ENCODE measurements around the gene COL8A1.

Gene COL8A1

GRCh38 chr3:99640214-99640851 lies 1.9 kb downstream of the COL8A1 start:
- DNase-seq: no peak

- no peak for DNase-seq
Observed at GRCh38 chr3:99641480-99641879, 3.1 kb downstream of the COL8A1 start.

GRCh38 chr3:99641982-99642381 lies 3.6 kb downstream of the COL8A1 start:
- no peak for DNase-seq

GRCh38 chr3:99644017-99644416 lies 5.6 kb downstream of the COL8A1 start:
- no peak for DNase-seq

- no peak for DNase-seq
Observed at GRCh38 chr3:99644746-99645145, 6.4 kb downstream of the COL8A1 start.

- DNase-seq: no peak
Observed at GRCh38 chr3:99645277-99646106, 7.1 kb downstream of the COL8A1 start.

- no peak for DNase-seq
Observed at GRCh38 chr3:99646107-99646435, 7.7 kb downstream of the COL8A1 start.

GRCh38 chr3:99647081-99647480 lies 8.7 kb downstream of the COL8A1 start:
- no peak for DNase-seq

- DNase-seq: no peak
Observed at GRCh38 chr3:99648101-99648500, 9.7 kb downstream of the COL8A1 start.

- DNase-seq: no peak
Observed at GRCh38 chr3:99648516-99648915, 10.1 kb downstream of the COL8A1 start.

GRCh38 chr3:99651531-99651930 lies 13.1 kb downstream of the COL8A1 start:
- no peak for DNase-seq

- no peak for DNase-seq
Observed at GRCh38 chr3:99656624-99657023, 18.2 kb downstream of the COL8A1 start.

- no peak for DNase-seq
Observed at GRCh38 chr3:99658274-99658673, 19.9 kb downstream of the COL8A1 start.

GRCh38 chr3:99659032-99659431 lies 20.6 kb downstream of the COL8A1 start:
- no peak for DNase-seq

GRCh38 chr3:99659951-99660350 lies 21.6 kb downstream of the COL8A1 start:
- DNase-seq: no peak

GRCh38 chr3:99662838-99663570 lies 24.6 kb downstream of the COL8A1 start:
- no peak for DNase-seq

- DNase-seq: no peak
Observed at GRCh38 chr3:99663977-99664376, 25.6 kb downstream of the COL8A1 start.

GRCh38 chr3:99665017-99665416 lies 26.6 kb downstream of the COL8A1 start:
- no peak for DNase-seq

GRCh38 chr3:99666201-99666600 lies 27.8 kb downstream of the COL8A1 start:
- no peak for DNase-seq

- DNase-seq: no peak
Observed at GRCh38 chr3:99668044-99668443, 29.6 kb downstream of the COL8A1 start.

GRCh38 chr3:99669879-99670555 lies 31.6 kb downstream of the COL8A1 start:
- no peak for DNase-seq

- DNase-seq: no peak
Observed at GRCh38 chr3:99670556-99670950, 32.2 kb downstream of the COL8A1 start.

- no peak for DNase-seq
Observed at GRCh38 chr3:99674086-99674789, 35.8 kb downstream of the COL8A1 start.

Measured in NCI-H2171 treated with DMSO at 0.1 percent for 48 hours (cell line).